Stimulated activated CD8-positive, alpha-beta memory T cell treated with anti-CD3 and anti-CD28 coated beads, Interleukin-15, amount 100 ng/mL, for 48 hours (primary cell): Measurements from ENCODE around the gene GOLGA8M.
"Not testable (repeated sequence)": the region's sequence is repeated elsewhere in the genome, so short reads cannot be mapped to it uniquely, and the experiment has no call there.

Experiments used
- DNase-seq, 2 donors: peaks; one replicate each; pipeline ENCODE4 v3.0.0-alpha.2; 2020; ENCODE audit warnings: low read depth in 2 of 2

GOLGA8M gene, protein sequence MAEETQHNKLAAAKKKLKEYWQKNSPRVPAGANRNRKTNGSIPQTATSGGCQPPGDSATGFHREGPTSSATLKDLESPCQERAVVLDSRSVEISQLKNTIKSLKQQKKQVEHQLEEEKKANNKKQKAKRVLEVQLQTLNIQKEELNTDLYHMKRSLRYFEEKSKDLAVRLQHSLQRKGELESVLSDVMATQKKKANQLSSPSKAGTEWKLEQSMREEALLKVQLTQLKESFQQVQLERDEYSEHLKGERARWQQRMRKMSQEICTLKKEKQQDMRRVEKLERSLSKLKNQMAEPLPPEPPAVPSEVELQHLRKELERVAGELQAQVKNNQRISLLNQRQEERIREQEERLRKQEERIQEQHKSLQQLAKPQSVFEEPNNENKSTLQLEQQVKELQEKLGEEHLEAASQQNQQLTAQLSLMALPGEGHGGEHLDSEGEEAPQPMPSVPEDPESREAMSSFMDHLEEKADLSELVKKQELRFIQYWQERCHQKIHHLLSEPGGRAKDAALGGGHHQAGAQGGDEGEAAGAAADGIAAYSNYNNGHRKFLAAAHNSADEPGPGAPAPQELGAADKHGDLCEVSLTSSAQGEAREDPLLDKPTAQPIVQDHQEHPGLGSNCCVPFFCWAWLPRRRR

DNA sequence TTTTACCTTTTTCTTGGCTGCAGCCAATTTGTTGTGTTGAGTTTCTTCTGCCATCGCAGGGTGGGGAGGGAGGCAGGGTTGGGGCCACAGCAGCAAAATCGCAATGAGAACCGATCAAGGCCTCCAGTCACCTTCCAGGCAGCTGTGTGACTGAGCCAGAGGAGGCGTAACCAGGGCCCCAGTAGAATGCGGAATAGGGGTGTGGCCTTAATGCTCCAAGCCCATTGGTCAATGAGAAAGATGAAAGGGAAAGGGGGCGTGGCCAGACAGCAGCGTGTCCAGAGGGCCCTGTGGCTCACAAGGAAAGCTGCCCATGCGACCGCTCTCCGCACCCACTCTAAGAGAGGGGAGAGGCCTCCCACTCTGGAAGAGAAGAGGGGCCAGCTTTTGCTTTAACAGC lies at the start of gene GOLGA8M:
TSS of gene GOLGA8M (minus strand) at position 152 of the 400 bp plus-strand sequence. CDS start at position 54, 98 bp downstream.
- not testable (repeated sequence) for DNase-seq

DNA sequence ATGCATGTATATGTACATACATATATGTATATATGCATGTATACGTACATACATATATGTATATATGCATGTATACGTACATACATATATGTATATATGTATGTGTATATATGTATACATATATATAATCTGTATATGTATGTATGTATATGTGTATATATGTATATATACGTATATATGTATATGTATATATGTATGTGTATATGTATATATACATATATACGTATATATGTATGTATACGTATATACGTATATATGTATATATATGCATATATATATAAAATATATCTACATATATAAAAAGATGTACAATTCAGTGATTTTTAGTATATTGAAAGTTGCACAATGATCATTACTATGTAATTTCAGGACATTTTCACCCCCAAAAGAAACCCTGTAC lies 30.7 kb upstream of the GOLGA8M start:
- not testable (repeated sequence) for DNase-seq

DNA sequence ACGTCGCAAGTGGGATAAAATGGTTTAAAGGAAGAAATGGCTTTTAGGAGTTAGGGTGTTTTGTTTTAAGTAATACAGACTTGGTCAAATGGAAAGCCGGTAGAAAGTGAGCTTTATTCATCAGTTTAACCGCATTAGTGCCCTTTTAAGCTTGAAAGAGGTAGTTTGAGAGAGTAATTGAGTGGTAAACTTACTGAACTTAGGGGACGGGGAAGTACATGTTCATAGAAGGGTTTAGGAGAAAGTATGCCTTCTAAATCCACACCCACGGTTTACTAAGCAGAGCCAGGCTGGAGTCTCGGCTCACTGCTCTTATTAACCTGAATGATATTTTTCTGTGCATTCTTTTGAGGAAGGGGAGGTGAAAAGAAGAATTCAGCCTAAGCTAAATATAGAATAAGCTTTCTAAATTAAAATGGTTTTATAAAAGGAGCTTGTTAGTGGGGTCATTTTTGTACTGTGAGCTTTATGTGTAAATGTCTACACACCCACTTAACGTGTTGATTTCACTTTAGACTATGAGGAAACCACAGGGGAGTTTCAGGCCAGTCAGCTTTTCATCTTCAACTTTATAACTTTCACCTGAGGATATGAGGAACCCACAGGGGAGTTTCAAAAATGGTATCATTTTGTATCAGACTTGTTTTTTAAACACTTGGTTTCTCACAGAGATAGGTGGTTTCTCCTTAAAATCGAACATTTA lies 26.5 kb upstream of the GOLGA8M start:
- peak in 1 of 2 donors; percentile 15 for DNase-seq

DNA sequence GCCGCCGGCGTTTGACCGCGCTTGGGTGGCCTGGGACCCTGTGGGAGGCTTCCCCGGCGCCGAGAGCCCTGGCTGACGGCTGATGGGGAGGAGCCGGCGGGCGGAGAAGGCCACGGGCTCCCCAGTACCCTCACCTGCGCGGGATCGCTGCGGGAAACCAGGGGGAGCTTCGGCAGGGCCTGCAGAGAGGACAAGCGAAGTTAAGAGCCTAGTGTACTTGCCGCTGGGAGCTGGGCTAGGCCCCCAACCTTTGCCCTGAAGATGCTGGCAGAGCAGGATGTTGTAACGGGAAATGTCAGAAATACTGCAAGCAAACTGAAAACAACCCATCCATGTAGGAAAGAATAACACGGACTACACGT lies 26.0 kb upstream of the GOLGA8M start:
- not testable (repeated sequence) for DNase-seq

DNA sequence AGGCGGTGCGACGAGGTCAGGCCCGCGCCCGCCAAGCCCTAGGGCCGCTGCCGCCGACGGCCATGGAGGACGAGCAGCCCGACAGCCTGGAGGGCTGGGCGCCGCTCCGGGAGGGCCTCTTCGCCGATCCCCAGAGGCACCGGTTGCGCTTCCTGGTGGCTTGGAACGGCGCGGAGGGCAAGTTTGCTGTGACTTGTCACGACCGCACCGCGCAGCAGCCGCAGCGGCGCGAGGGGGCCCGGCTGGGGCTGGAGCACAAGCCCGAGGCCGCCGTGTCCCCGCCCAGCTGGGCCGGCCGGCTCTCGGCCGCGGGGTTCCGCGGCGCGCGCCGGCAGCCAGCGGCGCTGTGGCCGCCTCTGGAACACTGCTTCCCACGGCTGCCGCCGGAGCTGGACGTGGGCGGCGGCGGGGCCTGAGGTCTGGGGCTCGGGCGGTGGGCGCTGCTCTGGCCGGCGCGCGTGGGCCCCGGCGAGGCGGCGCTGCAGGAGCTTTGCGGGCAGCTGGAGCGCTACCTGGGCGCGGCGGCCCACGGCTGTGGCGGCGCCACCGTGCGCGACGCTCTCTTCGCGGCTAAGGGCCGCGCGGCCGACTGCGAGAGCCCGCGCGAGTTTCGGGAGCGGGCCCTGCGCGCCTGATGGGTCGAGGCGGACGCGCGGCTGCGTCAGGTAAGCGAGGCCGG lies 25.4 kb upstream of the GOLGA8M start:
- peak in 1 of 2 donors; percentile 40 for DNase-seq

DNA sequence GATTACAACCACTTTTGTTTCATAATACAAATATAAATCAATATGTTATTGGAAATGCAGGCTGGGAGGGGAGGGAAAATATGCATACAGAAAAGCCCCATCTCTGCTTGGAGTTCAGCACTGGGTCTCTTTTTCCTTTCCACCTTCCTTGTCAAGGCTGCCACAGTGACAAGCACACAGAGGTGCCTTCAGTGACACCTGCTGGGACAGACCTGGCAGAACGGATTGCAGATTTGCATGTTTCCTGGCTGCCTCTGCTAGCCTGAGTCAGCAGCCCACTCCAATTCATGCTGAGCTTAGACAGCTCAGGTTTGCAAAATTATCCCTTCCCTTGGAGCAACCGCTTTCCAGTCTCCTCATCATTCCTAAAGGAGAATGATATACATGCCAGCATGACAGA lies 15.8 kb upstream of the GOLGA8M start:
- not testable (repeated sequence) for DNase-seq

DNA sequence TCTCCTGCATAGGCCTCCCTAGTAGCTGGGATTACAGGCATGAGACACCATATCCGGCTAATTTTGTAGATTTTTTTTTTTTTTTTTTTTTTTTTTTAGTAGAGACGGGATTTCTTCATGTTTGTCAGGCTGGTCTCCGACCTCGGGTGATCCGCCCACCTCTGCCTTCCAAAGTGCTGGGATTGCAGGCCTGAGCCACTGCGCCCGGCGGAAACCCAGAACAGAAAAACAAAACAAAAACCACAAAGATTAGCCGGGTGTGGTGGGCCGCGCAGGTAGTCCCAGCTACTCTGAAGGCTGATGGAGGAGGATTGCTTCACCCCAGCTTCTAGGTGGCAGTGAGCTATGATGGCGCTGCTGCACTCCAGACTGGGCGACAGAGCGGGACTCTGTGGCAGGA lies 14.8 kb upstream of the GOLGA8M start:
- DNase-seq: not testable (repeated sequence)

DNA sequence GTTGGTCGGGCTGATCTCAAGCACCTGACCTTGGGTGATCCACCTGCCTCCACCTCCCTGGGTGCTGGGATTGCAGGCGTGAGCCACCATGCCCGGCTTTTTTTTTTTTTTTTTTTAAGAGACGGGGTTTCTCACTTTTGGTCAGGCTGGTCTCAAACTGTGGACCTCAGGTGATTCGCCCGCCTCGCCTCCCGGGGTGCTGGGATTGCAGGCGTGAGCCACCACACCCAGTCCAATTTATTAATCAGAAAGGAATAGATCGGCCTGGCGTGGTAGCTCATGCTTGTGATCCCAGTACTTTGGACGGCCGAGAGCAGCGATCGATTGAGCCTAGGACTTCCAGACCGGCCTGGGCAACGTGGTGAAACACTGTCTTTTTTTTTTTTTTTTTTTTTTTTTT lies 13.9 kb upstream of the GOLGA8M start:
- no peak for DNase-seq

DNA sequence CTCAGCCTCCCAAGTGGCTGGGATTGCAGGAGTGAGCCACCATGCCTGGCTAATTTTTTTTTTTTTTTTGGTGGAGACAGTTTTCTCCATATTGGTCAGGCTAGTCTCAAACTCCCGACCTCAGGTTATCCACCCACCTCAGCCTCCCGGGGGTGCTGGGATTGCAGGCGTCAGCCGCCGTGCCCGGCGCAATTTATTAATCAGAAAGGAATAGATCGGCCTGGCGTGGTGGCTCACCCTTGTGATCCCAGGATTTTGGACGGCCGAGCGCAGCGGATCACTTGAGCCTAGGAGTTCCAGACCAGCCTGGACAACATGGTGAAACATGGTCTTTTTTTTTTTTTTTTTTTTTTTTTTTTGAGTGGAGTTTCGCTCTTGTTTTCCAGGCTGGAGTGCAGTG lies 13.3 kb upstream of the GOLGA8M start:
- no peak for DNase-seq

DNA sequence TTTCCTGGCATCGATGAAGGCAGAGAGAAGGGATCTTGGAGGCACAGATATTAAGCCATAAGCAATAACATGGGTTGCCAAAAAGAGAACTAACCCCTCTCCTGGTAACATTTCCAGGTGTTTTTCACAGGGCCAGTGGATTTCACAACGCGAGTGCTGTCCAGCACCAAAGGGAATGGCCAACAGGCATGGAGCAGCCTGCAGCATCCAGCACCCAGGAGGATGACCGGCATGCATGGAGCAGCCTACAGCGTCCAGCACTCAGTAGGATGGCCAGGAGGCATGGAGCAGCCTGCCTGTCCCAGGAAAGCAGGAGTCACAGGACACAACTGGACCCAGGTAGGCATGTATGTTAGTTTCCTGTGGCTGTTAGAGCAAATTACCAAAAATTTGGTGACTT lies 11.8 kb upstream of the GOLGA8M start:
- DNase-seq: not testable (repeated sequence)

DNA sequence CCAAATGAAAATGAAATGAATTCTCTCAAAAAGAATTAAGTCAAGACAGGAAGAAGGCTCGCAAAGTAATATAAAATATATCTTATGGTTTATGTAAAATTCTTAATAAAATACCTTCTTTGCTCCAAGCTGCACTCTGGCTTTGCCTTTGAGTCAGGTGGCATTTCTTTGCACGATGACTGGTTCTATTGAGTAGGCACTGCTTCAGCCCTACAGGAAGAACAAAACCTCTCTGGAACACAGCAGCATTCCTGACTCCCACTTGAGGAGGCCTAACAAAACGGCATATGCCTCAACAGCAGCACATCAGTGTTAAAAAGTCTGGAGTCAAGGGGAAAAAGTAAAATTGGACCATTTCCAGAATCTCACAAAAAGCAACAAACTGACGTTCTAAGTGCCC lies 7.4 kb upstream of the GOLGA8M start:
- DNase-seq: not testable (repeated sequence)

DNA sequence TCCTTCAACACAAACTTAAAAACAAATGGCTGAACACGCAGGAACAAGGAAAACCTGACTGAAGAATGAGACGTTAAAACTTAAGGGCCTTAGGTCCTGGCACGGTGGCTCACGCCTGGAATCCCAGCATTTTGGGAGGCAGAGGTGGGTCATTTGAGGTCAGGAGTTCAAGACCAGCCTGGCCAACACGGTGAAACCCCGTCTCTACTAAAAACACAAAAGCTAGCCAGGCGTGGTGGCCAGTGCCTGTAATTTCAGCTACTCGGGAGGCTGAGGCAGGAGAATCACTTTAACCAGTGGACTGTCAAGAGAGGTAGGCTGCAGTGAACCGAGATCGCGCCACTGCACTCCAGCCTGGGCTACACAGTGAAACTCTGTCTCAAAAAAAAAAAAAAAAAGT lies 6.4 kb upstream of the GOLGA8M start:
- not testable (repeated sequence) for DNase-seq

DNA sequence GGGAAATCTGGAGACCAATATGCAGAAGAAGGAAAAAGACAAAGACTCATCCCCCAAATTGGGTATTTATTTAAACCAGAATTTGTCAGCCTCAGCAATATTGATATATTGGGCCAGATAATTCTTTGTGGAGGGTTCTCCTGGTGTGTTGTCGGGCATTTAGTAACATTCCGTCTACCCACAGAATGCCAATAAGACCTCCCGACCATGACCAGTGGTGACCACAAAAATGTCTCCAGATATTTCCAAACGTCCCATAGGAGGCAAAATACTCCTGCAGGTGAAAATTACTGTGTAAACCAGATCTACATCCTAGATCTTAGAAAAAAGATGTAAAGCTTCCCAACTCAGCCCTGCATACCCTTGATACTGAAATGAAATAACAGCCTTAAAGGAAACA lies 2.0 kb upstream of the GOLGA8M start:
- DNase-seq: not testable (repeated sequence)

DNA sequence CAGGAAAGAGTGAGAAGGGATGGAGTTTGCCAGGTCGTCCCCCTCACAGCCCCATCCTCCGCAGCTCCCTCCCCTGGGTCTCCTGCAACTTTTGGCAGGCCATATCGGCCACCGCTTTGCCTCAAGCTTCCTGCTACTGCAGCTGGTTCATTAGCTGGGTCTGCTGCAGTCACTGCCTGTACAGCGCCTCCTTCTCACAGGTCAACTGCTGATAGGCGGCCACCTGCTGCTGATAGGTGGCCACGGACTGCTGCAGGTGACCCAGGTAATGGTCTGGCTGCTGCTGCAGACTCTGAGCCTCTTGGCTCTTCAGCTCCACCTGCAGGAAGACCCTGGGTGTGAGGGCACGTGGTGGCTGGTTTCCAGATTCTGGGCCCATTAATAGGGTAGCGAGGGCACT lies 8.3 kb downstream of the GOLGA8M start:
- not testable (repeated sequence) for DNase-seq

DNA sequence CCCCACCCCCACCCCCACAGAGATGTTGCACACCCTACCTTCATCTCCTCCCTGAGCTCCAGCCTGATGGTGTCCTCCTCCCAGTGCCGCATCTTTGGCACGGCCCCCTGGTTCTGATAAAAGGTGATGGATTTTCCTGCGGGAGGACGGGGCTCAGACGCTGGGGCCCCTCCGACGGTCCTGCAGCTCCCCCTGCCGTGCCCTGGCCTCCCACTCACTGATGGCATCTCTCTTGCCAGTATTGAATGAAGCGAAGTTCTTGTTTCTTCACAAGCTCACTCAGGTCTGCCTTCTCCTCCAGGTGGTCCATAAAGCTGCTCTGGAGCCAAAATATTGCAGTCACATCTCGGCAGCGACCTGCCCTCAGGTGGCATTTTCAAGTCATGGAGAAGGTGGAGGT lies 9.8 kb downstream of the GOLGA8M start:
- DNase-seq: not testable (repeated sequence)

DNA sequence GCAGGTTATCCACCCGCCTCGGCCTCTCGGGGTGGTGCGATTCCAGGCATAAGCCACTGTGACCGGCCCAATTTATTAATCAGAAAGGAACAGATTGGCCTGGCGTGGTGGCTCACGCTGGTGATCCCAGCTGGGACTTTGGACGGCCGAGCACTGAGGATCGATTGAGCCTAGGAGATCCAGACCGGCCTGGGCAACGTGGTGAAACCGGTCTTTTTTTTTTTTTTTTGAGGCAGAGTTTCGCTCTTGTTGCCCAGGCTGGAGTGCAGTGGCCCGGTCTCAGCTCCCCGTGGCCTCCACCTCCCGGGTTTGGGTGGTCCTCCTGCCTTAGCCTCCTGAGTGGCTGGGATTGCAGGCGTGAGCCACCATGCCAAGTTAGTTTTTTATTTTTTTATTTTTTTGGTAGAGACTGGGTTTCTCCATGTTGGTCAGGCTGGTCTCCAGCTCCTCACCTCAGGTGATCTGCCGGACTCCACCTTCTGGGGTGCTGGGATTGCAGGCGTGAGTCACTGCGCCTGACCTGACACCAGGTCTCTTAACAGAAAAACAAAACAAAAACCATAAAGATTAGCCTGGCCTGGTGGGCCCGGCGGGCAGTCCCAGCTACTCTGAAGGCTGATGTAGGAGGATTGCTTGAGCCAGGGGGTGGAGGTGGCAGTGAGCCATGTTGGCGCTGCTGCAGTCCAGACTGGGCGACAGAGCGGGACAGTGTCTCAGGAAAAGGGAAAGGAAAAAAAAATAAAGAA lies 18.0 kb downstream of the GOLGA8M start:
- not testable (repeated sequence) for DNase-seq

DNA sequence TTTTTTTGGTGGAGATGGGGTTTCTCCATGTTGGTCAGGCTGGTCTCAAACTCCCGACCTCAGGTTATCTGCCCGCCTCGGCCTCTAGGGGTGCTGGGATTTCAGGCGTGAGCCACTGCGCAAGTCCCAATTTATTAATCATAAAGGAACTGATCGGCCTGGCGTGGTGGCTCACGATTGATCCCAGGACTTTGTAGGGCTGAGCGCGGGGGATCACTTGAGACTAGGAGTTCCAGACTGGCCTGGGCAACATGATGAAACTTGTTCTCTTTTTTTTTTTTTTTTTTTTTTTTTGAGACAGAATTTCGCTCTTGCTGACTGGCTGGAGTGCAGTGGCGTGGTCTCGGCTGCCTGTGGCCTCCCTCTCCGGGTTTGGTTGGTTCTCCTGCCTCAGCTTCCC lies 19.2 kb downstream of the GOLGA8M start:
- DNase-seq: not testable (repeated sequence)

DNA sequence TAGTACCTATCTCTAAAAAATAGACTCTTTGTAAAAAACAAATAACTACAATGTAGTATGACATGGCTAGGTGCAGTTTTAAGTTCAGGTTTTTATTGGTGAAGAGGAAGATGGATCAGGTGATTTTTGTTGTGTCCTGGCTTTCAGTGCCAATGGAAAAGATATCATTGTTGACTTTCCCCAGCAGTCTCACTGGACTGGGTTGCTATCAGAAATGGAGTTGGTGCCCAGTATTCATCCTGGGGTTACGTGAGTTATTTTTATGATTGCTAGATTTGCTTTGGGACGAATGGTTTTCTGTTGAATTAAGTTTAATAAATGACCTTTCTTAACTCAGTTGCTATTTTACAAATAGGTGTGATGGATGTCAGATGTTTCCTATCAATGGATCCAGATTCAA lies 38.7 kb downstream of the GOLGA8M start:
- DNase-seq: not testable (repeated sequence)

DNA sequence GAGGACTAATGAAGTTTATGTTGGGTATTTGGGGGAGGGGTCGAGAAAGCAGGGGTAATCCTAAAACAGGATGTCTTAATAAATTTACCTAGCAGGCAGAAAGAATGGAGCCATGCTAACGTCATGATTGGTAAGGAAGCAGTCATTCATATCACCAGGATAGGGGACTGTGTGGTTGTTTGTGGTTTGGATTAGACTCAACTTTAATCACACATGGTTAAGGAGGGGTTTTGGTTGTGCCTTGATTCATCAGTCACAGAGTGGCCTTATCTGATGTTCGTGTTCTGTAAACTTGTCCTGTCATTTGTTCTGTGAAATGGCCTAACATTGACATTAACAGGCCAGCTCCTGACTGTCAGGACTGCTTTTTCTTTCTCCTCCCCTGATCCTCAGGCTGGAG lies 40.1 kb downstream of the GOLGA8M start:
- DNase-seq: not testable (repeated sequence)

DNA sequence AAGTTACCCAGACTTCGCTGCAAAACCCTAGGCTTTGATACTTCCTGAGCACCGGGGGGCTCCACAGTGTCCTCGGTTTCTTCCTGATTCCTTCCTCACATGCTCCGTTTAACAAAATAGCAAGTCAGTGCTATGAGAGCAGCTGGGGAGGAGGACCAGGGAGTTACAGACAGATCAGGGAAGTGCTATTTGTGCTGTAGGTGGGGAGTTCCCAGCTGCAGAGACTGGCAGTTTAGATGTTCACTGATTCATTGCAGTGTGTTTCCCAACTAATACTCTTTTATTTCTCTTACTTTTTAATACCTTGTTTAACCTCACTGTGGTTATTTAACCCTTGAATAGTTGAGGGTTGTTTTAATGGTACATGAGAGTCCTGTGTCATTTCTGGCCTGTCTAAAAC lies 45.8 kb downstream of the GOLGA8M start:
- DNase-seq: not testable (repeated sequence)

DNA sequence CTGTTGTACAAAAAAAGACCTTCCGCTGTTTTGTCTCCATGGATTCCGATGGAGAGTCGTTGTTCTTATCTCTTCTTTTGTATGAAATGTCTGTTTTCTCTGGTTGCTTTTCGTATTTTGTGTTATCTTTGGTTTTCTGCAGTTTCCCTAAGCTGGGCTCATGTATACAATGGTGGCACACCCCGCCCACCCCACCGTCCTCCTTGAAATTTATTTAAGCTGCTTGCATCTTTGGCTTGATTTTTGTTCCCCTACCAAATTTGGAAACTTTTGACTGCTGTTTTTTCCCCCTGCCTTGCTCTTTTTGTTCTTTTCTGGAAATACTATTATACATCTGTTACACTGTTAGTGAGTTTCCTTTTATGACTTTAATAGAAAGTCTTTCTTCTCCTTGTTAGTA lies 47.6 kb downstream of the GOLGA8M start:
- not testable (repeated sequence) for DNase-seq
